Measurements from ENCODE around the gene NR2E1.

The NR2E1 gene

DNA sequence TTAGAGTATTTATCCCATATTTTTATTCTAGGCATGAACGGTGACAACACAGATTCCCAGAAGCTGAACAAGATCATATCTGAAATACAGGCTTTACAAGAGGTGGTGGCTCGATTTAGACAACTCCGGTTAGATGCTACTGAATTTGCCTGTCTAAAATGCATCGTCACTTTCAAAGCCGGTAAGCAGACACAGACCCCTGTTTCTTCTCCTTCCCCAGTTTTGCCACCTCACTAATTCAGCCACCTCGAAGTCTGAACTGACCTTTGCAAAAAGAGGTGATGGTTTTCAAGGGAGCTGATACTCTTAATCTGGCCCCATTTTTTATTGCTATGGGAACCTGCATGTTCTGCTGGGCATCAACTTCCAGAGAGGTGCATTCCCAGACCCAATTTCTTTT, 15.0 kb downstream of the NR2E1 start:
- no peak overlapping the region for H3K4me3 ChIP-seq (ENCODE audit: low read length)

GRCh38 chr6:108186226-108186625, 20.4 kb downstream of the NR2E1 start:
- TF ChIP-seq, protein P1, sequence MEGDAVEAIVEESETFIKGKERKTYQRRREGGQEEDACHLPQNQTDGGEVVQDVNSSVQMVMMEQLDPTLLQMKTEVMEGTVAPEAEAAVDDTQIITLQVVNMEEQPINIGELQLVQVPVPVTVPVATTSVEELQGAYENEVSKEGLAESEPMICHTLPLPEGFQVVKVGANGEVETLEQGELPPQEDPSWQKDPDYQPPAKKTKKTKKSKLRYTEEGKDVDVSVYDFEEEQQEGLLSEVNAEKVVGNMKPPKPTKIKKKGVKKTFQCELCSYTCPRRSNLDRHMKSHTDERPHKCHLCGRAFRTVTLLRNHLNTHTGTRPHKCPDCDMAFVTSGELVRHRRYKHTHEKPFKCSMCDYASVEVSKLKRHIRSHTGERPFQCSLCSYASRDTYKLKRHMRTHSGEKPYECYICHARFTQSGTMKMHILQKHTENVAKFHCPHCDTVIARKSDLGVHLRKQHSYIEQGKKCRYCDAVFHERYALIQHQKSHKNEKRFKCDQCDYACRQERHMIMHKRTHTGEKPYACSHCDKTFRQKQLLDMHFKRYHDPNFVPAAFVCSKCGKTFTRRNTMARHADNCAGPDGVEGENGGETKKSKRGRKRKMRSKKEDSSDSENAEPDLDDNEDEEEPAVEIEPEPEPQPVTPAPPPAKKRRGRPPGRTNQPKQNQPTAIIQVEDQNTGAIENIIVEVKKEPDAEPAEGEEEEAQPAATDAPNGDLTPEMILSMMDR (conservative IDR thresholded peaks at IDR 0.05; ENCODE audit: low read depth, low read length) = no peak
- no peak for DNase-seq (ENCODE audit: low read depth)
- no peak overlapping the region for H3K4me3 ChIP-seq (ENCODE audit: low read length)

More for the DNA sequence above, 15.0 kb downstream of the NR2E1 start:
- DNase-seq (ENCODE audit: low read depth) = no peak
- TF ChIP-seq, protein P1 (conservative IDR thresholded peaks at IDR 0.05; ENCODE audit: low read depth, low read length) = no peak

DNA sequence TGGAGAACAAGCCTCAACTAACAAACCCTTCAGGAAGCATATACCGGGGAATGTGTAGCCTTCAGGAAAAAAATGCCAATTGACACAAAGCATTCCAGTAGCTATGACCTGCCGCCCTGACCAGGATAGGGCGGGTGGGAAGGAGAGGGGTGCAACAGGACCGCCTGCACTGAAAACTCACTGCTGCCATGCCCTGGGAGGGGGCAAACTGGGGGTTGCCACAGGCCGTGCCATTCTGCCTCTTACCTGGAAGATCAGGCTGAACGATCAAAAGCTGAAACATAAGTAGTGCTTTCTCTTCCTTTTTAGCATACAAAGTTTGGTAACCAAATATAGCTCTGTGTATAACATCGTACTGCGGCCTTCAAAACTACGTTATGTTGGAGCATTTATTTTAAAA, 21.7 kb downstream of the NR2E1 start:
- no peak for DNase-seq (ENCODE audit: low read depth)
- TF ChIP-seq, protein P1 (conservative IDR thresholded peaks at IDR 0.05; ENCODE audit: low read depth, low read length) = no peak
- no peak overlapping the region for H3K4me3 ChIP-seq (ENCODE audit: low read length)

- no peak for DNase-seq (ENCODE audit: low read depth)
- no peak overlapping the region for H3K4me3 ChIP-seq (ENCODE audit: low read length)
- TF ChIP-seq, protein P1 (conservative IDR thresholded peaks at IDR 0.05; ENCODE audit: low read depth, low read length) = no peak
These were observed 27.3 kb downstream of the NR2E1 start for GRCh38 chr6:108193131-108193530.

DNA sequence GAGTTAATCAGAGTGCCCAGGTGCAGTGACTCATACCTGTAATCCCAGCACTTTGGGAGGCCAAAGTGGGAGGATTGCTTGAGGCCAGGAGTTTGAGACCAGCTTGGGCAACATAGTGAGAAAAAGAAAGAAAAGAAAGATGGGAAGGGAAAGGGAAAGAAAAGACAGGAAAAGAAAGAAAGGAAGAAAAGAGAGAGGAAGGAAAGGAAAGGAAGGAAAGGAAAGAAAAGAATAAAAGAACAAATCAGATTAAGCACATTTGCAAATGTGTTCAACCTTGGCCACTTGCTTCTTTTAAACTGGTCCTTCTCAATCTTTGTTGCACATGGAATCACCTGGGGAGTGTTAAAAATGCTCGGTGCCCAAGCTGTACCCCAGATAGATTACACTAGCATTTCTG, 28.0 kb downstream of the NR2E1 start:
- TF ChIP-seq, protein P1 (conservative IDR thresholded peaks at IDR 0.05; ENCODE audit: low read depth, low read length) = no peak
- H3K4me3 ChIP-seq (ENCODE audit: low read length) = no peak overlapping the region
- DNase-seq (ENCODE audit: low read depth) = no peak

GRCh38 chr6:108194503-108194902, 28.7 kb downstream of the NR2E1 start:
- DNase-seq (ENCODE audit: low read depth) = no peak
- H3K4me3 ChIP-seq (ENCODE audit: low read length) = no peak overlapping the region
- TF ChIP-seq, protein P1 (conservative IDR thresholded peaks at IDR 0.05; ENCODE audit: low read depth, low read length) = no peak

DNA sequence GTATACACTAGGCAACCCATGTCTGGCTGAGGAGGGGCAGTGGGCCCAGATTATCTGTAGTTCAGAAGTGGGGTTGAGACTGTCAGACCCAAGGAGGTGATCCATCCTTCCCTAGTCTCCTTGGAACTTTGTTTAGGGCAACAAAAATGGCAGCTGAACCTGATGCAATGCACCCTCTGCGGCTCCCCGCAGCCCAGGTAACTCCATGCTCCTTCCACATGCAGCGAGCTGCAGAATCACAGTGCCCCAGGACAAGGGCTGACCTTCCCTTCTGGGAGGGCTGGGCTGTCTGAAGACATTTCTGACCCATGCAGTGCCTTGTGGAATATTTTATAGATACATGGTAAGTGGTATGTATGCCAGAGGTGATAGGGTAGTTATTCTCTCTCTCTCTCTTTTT, 29.4 kb downstream of the NR2E1 start:
- TF ChIP-seq, protein P1 (conservative IDR thresholded peaks at IDR 0.05; ENCODE audit: low read depth, low read length) = no peak
- no peak for DNase-seq (ENCODE audit: low read depth)
- no peak overlapping the region for H3K4me3 ChIP-seq (ENCODE audit: low read length)
